Muscle layer of duodenum (tissue), 2 donors: ENCODE data around the gene ZNF77.
A peak's percentile ranks its signal among the peaks of the same experiment; 100 is the strongest.
"Not testable (repeated sequence)": the region's sequence is repeated elsewhere in the genome, so short reads cannot be mapped to it uniquely, and the experiment has no call there.

Experiments
- H3K27ac ChIP-seq: one replicate; pipeline ENCODE4 v1.7.0; 2013; ENCODE audit warnings: mild to moderate bottlenecking, low read length
- H3K27me3 ChIP-seq: one replicate; pipeline ENCODE4 v1.7.0; 2013; ENCODE audit warnings: low read depth, mild to moderate bottlenecking, control low read depth, low read length
- H3K36me3 ChIP-seq, 2 donors: one replicate each; pipeline ENCODE4 v1.7.0; 2013; ENCODE audit warnings: low read length in 2 of 2, control low read depth in 1 of 2, mild to moderate bottlenecking in 1 of 2; ENCODE audit not compliant: insufficient read depth in 2 of 2, control insufficient read depth in 1 of 2
- H3K4me1 ChIP-seq, 2 donors: one replicate each; pipeline ENCODE4 v1.7.0; 2013; ENCODE audit warnings: low read length in 2 of 2, mild to moderate bottlenecking in 2 of 2, control low read depth in 1 of 2, moderate library complexity in 1 of 2; ENCODE audit not compliant: insufficient read depth in 2 of 2, control insufficient read depth in 1 of 2
- H3K4me3 ChIP-seq, 2 donors: one replicate each; pipeline ENCODE4 v1.7.0; 2013; ENCODE audit warnings: low read length in 2 of 2, low read depth in 1 of 2, mild to moderate bottlenecking in 1 of 2
- H3K9me3 ChIP-seq, 2 donors: one replicate each; pipeline ENCODE4 v1.7.0; 2013; ENCODE audit warnings: low read length in 2 of 2, control low read depth in 1 of 2, mild to moderate bottlenecking in 1 of 2; ENCODE audit not compliant: control insufficient read depth in 1 of 2
- donor health status: healthy.

The ZNF77 gene

DNA sequence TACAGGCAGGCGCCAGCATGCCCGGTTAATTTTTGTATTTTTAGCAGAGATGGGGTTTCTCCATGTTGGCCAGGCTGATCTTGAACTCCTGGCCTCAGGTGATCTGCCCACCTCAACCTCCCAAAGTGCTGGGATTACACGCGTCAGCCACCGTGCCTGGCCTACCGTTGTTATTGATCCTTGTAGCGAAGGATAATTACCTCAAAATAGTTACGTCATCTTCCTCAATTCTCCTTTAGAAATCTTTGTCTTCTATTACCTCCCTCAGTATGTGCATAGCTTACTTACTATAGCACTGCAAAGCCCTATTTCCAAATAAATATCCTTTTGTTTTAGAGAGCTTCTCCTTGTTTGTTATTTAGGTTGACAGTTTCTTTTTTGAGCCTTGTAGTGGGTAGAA, 23.2 kb upstream of the ZNF77 start:
- no peaks in the 10 kb centered on the region for H3K36me3 ChIP-seq
- H3K9me3 ChIP-seq, result no peaks in the 10 kb centered on the region
- H3K27ac ChIP-seq, result no peak overlapping the region
- no peaks in the 10 kb centered on the region for H3K27me3 ChIP-seq
- H3K4me3 ChIP-seq, result no peak overlapping the region
- peaks cover 6 to 17% of the 10 kb centered on the region in 2 donors for H3K4me1 ChIP-seq

- H3K4me1 ChIP-seq, result peaks cover 6 to 13% of the 10 kb centered on the region in 2 donors
- H3K4me3 ChIP-seq, result no peak overlapping the region
- H3K27me3 ChIP-seq, result no peaks in the 10 kb centered on the region
- no peak overlapping the region for H3K27ac ChIP-seq
- H3K9me3 ChIP-seq, result no peaks in the 10 kb centered on the region
- H3K36me3 ChIP-seq, result no peaks in the 10 kb centered on the region
These were observed 20.1 kb upstream of the ZNF77 start for GRCh38 chr19:2964874-2965273.

GRCh38 chr19:2963631-2964030, 18.9 kb upstream of the ZNF77 start:
- H3K36me3 ChIP-seq, H3K9me3 ChIP-seq, H3K27ac ChIP-seq, H3K4me3 ChIP-seq, H3K4me1 ChIP-seq, H3K27me3 ChIP-seq: not testable (repeated sequence)

- Histone ChIP-seq H3K9me3 (no peaks in the 10 kb centered on the region), H3K36me3 (no peaks in the 10 kb centered on the region), H3K27me3 (no peaks in the 10 kb centered on the region), H3K4me3 (no peak overlapping the region), H3K27ac (no peak overlapping the region), H3K4me1 (no peaks in the 10 kb centered on the region)
These were observed 18.4 kb upstream of the ZNF77 start for GRCh38 chr19:2963122-2963521.

- Histone ChIP-seq H3K4me1 (no peaks in the 10 kb centered on the region), H3K4me3 (no peak overlapping the region), H3K27ac (no peak overlapping the region), H3K9me3 (no peaks in the 10 kb centered on the region), H3K36me3 (no peaks in the 10 kb centered on the region), H3K27me3 (no peaks in the 10 kb centered on the region)
These were observed 17.4 kb upstream of the ZNF77 start for GRCh38 chr19:2962018-2962670.

DNA sequence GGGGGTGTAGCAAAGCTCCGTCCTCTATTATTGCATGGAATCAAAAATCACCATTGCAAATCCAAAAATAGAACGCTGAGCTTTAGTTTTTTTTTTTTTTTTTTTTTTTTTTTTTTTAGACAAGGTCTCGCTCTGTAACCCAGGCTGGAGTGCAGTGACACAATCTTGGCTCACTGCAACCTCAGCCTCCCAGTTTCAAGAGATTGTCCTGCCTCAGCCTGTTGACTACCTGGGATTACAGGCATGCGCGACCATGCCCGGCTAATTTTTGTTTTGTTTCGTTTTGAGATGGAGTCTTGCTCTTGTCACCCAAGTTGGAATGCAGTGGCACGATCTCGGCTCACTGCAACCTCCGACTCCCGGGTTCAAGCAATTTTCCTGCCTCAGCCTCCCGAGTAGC, 15.3 kb upstream of the ZNF77 start:
- H3K4me1 ChIP-seq, result no peaks in the 10 kb centered on the region
- no peak overlapping the region for H3K27ac ChIP-seq
- H3K4me3 ChIP-seq, result no peak overlapping the region
- no peaks in the 10 kb centered on the region for H3K36me3 ChIP-seq
- no peaks in the 10 kb centered on the region for H3K9me3 ChIP-seq
- H3K27me3 ChIP-seq, result no peaks in the 10 kb centered on the region

GRCh38 chr19:2957160-2957559, 12.4 kb upstream of the ZNF77 start:
- Histone ChIP-seq H3K4me1 (no peaks in the 10 kb centered on the region), H3K27me3 (no peaks in the 10 kb centered on the region), H3K36me3 (no peaks in the 10 kb centered on the region), H3K9me3 (no peaks in the 10 kb centered on the region), H3K27ac (no peak overlapping the region), H3K4me3 (no peak overlapping the region)

GRCh38 chr19:2952953-2953481, 8.2 kb upstream of the ZNF77 start:
- H3K36me3 ChIP-seq, result no peaks in the 10 kb centered on the region
- peak overlapping the region in 1 of 2 donors; percentile 0 for H3K4me3 ChIP-seq
- peaks cover 0 to 11% of the 10 kb centered on the region in 2 donors for H3K4me1 ChIP-seq
- no peak overlapping the region for H3K27ac ChIP-seq
- no peaks in the 10 kb centered on the region for H3K9me3 ChIP-seq
- no peaks in the 10 kb centered on the region for H3K27me3 ChIP-seq

DNA sequence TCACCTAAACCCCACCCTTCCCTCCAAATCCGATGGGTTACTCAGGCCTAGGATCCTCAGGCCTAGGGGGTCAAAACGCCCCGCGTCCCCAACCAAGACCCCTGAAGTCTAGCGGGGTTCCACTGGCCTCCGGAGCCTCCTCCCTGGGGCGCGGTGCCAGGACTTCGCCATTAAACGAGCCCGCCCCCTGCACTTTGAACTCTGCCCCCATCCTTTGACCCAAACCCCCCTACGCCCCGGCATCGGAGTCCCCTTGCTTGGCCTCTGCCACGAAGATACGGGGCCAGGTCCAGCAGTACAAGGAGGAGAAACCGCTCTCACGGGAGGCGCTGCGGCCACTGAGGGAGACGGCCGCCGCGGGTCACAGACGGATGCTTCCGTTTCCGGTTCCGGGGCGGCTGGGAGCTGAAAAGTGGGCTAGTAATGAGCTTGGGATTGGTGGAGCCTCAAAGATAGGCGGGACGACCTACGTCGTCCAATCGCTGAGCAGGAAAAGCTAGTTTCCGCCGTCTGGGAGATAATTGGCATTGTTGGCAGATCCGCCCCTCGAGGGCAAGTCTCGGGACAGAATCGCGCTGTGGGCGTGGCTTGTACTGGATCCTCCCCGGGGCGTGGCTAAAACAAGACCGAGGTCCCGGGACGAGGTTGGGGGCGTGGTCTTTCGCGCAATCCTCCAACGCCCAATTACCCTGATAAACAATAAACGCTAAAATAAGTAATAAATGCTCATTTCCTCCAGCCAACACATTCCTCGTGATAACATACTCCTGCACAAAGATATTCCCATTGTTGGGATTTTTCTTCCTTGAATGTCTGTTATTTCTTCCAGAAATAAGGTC, 5.7 kb upstream of the ZNF77 start:
- Histone ChIP-seq H3K4me3 (peak overlapping the region; percentile 85 to 99), H3K27me3 (no peaks in the 10 kb centered on the region), H3K9me3 (no peaks in the 10 kb centered on the region), H3K27ac (peak overlapping the region; percentile 98), H3K4me1 (peaks cover 0 to 11% of the 10 kb centered on the region in 2 donors), H3K36me3 (no peaks in the 10 kb centered on the region)

DNA sequence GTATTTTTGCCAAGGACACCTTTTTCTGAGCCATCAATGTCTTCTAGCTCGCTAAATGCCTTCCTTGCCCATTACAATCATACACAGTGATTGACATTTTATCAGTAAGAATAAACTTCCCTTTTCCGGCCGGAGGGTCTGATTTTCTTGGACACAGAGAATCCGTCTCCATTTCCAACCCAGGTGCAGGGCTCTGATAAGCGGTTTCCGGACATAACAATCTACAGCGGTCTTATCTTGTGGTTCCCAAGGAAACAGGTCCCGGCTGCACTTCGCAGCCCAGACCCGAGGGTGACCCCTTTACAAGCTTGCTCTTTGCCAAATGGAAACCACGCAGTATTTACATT, 5.1 kb upstream of the ZNF77 start:
- Histone ChIP-seq H3K36me3 (no peaks in the 10 kb centered on the region), H3K27ac (peak overlapping the region; percentile 98), H3K4me3 (peak overlapping the region; percentile 85 to 99), H3K9me3 (no peaks in the 10 kb centered on the region), H3K27me3 (no peaks in the 10 kb centered on the region), H3K4me1 (peaks cover 0 to 11% of the 10 kb centered on the region in 2 donors)

DNA sequence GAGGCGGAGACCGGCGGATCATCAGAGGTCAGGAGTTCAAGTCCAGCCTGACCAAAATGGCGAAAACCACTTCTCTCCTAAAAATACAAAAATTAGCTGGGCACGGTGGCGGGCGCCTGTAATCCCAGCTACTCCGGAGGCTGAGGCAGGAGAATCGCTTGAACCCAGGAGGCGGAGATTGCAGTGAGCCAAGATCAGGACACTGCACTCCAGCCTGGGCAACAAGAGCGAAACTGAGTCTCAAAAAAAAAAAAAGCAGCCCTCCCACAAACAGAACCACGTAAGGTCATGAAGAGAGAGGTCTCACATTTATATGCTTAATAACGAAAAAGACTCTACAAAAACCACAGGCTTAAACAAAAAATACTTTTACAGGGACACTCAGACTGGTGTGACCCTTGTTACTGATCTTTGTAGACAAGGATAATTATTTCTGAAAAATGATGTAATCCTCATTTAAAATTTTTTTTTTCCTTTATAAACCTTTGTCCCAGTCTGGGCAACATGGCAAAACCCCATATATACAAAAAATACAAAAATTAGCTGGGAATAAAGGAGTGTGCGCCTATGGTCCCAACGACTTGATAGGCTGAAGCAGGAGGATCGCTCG, 909 bp upstream of the ZNF77 start:
- no peaks in the 10 kb centered on the region for H3K36me3 ChIP-seq
- peaks cover 0 to 21% of the 10 kb centered on the region in 2 donors for H3K4me1 ChIP-seq
- peak overlapping the region; percentile 70 to 99 for H3K4me3 ChIP-seq
- peak overlapping the region; percentile 75 for H3K27ac ChIP-seq
- no peaks in the 10 kb centered on the region for H3K27me3 ChIP-seq
- no peaks in the 10 kb centered on the region for H3K9me3 ChIP-seq
